Fibroblast of lung (primary cell): ENCODE results near the gene UBR4.

ENCODE experiments used
- CTCF ChIP-seq, 2 donors: IDR thresholded peaks in 1 of 2; conservative IDR thresholded peaks in 1 of 2; 1 replicate in 1 of 2; 2 replicates in 1 of 2; pipeline ENCODE4 v1.5.1; 2011 to 2012; ENCODE audit warnings: low read length in 2 of 2, control low read depth in 1 of 2, inconsistent platforms in 1 of 2, low read depth in 1 of 2, mild to moderate bottlenecking in 1 of 2
- EZH2 ChIP-seq: IDR thresholded peaks from 2 replicates; pipeline ENCODE4 v1.5.1; 2012; ENCODE audit warnings: low read length, control low read depth, mild to moderate bottlenecking; ENCODE audit errors: missing control alignments

DNA sequence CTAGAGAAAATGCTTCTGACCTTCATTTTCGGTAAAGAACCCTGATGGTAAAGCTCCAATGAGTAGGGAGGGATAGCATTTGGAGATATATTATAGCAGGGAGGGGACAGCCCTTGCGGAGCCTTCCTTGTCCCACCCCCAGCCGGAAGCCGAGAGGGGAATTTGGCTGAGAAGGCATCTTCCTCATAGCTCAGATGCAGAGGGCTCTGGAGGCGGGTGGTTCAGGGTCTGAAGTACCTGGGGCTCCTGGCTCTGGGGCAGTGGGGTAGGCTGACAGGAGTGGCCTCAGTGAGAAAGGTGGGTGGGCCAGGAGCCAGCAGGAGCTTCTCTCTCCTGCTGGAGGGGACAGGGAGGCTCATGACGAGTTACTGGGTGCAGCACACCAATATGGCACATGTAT lies 165.6 kb downstream of the UBR4 start:
- no peak for TF ChIP-seq CTCF (conservative IDR thresholded peaks at IDR 0.05 in 1 of 2, IDR thresholded peaks at IDR 0.05 in 1 of 2; ENCODE audit: low read depth in 1 of 2, low read length in 2 of 2)
- TF ChIP-seq EZH2 = no peak
